ENCODE results near the gene CD6.

The CD6 gene

DNA sequence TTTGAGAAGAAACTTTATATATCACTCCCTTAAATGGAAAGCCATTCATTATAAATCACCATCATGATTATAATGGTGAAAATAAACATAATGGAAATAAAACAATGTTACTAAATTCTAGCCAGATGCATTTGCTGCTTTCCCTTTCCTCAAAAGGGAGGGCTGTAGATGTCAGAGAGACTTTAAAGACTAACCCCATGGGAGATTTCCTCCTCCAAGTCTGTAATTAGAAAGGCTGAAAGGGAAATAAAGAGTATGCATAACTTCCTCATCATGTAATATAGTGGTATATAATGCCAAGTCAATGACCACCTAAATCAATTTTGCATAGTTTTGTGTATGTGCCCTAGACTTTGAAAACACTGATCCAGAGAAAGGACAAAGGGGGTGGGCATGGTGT lies 6.4 kb downstream of the CD6 start:
- TF ChIP-seq PAX5 (IDR thresholded peaks at IDR 0.05; ENCODE audit: insufficient read depth, low read length, severe bottlenecking) = no peak
- no peak for TF ChIP-seq POU2F2 (IDR thresholded peaks at IDR 0.05; ENCODE audit: low read depth, low read length)
- no peak for TF ChIP-seq POLR2A (IDR thresholded peaks at IDR 0.05; ENCODE audit: low read depth, low read length)
- no peak for TF ChIP-seq TAF1 (IDR thresholded peaks at IDR 0.05; ENCODE audit: low read depth, low read length)
- TF ChIP-seq SPI1 (IDR thresholded peaks at IDR 0.05; ENCODE audit: low read depth, low read length) = no peak
- no peak for TF ChIP-seq POLR2AphosphoS5 (IDR thresholded peaks at IDR 0.05; ENCODE audit: low read depth, low read length)
- FAIRE-seq (no peak), DNase-seq (ENCODE audit: insufficient read length, low spot score) (no peak)

GRCh38 chr11:60978546-60979380 lies 7.3 kb downstream of the CD6 start:
- TF ChIP-seq SPI1 (IDR thresholded peaks at IDR 0.05; ENCODE audit: low read depth, low read length) = no peak
- no peak for TF ChIP-seq PAX5 (IDR thresholded peaks at IDR 0.05; ENCODE audit: insufficient read depth, low read length, severe bottlenecking)
- no peak for TF ChIP-seq TAF1 (IDR thresholded peaks at IDR 0.05; ENCODE audit: low read depth, low read length)
- no peak for TF ChIP-seq POLR2AphosphoS5 (IDR thresholded peaks at IDR 0.05; ENCODE audit: low read depth, low read length)
- no peak for TF ChIP-seq POU2F2 (IDR thresholded peaks at IDR 0.05; ENCODE audit: low read depth, low read length)
- no peak for TF ChIP-seq POLR2A (IDR thresholded peaks at IDR 0.05; ENCODE audit: low read depth, low read length)
- FAIRE-seq (no peak), DNase-seq (ENCODE audit: insufficient read length, low spot score) (no peak)

DNA sequence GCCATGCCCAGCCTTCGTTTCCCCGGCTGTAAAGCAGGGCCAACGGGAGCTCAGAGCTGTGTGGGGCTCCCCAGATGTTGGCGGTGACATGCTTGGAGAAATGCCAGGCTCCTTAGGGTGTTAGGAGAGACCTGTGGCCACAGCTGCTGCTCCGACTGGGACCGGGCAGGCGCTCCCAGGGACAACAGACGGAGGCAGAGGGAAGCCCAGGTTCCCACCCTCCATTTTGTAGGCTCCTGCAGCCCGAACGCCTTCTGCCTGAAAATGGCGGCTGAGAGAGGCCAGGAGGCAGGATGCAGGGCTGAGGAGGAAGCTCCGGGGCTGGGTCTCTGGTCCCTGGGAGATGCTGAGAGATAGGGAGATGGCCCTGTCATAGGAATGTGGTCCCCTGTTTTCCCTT lies 10.0 kb downstream of the CD6 start:
- DNase-seq (ENCODE audit: insufficient read length, low spot score) (no peak), FAIRE-seq (no peak)
- TF ChIP-seq POU2F2 (IDR thresholded peaks at IDR 0.05; ENCODE audit: low read depth, low read length) (no peak), POLR2AphosphoS5 (IDR thresholded peaks at IDR 0.05; ENCODE audit: low read depth, low read length) (no peak), PAX5 (IDR thresholded peaks at IDR 0.05; ENCODE audit: insufficient read depth, low read length, severe bottlenecking) (no peak), POLR2A (IDR thresholded peaks at IDR 0.05; ENCODE audit: low read depth, low read length) (no peak), TAF1 (IDR thresholded peaks at IDR 0.05; ENCODE audit: low read depth, low read length) (no peak), SPI1 (IDR thresholded peaks at IDR 0.05; ENCODE audit: low read depth, low read length) (no peak)

GRCh38 chr11:60982184-60982583 lies 10.7 kb downstream of the CD6 start:
- DNase-seq (ENCODE audit: insufficient read length, low spot score) = no peak
- no peak for FAIRE-seq
- no peak for TF ChIP-seq POU2F2 (IDR thresholded peaks at IDR 0.05; ENCODE audit: low read depth, low read length)
- no peak for TF ChIP-seq TAF1 (IDR thresholded peaks at IDR 0.05; ENCODE audit: low read depth, low read length)
- no peak for TF ChIP-seq SPI1 (IDR thresholded peaks at IDR 0.05; ENCODE audit: low read depth, low read length)
- TF ChIP-seq PAX5 (IDR thresholded peaks at IDR 0.05; ENCODE audit: insufficient read depth, low read length, severe bottlenecking) = no peak
- TF ChIP-seq POLR2A (IDR thresholded peaks at IDR 0.05; ENCODE audit: low read depth, low read length) = no peak
- TF ChIP-seq POLR2AphosphoS5 (IDR thresholded peaks at IDR 0.05; ENCODE audit: low read depth, low read length) = no peak

- FAIRE-seq = no peak
- no peak for DNase-seq (ENCODE audit: insufficient read length, low spot score)
- TF ChIP-seq POLR2AphosphoS5 (IDR thresholded peaks at IDR 0.05; ENCODE audit: low read depth, low read length) = no peak
- TF ChIP-seq SPI1 (IDR thresholded peaks at IDR 0.05; ENCODE audit: low read depth, low read length) = no peak
- TF ChIP-seq POLR2A (IDR thresholded peaks at IDR 0.05; ENCODE audit: low read depth, low read length) = no peak
- no peak for TF ChIP-seq TAF1 (IDR thresholded peaks at IDR 0.05; ENCODE audit: low read depth, low read length)
These were observed 12.7 kb downstream of the CD6 start for GRCh38 chr11:60984149-60984548.

DNA sequence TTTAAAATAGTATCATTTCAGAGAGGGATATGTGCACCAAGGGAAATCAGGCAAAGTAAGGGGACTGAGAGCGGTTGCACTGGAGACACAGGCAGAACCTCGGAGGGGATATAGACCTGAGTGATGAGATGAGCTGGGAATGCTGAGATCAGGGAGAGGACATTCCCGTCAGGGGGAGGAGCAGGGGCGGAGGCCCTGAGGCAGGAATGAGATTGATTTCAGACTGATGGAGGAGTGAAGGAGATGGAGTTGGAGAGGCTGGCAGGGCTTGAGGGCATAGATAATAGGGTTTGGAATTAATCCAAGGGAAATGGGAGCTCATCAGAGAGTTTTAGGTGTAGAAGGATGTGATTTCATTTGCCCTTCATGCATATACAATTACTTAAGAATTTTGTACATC lies 13.2 kb downstream of the CD6 start:
- no peak for TF ChIP-seq POLR2A (IDR thresholded peaks at IDR 0.05; ENCODE audit: low read depth, low read length)
- no peak for TF ChIP-seq TAF1 (IDR thresholded peaks at IDR 0.05; ENCODE audit: low read depth, low read length)
- no peak for TF ChIP-seq POLR2AphosphoS5 (IDR thresholded peaks at IDR 0.05; ENCODE audit: low read depth, low read length)
- TF ChIP-seq POU2F2 (IDR thresholded peaks at IDR 0.05; ENCODE audit: low read depth, low read length) = no peak
- TF ChIP-seq PAX5 (IDR thresholded peaks at IDR 0.05; ENCODE audit: insufficient read depth, low read length, severe bottlenecking) = no peak
- TF ChIP-seq SPI1 (IDR thresholded peaks at IDR 0.05; ENCODE audit: low read depth, low read length) = no peak
- no peak for DNase-seq (ENCODE audit: insufficient read length, low spot score)
- no peak for FAIRE-seq

DNA sequence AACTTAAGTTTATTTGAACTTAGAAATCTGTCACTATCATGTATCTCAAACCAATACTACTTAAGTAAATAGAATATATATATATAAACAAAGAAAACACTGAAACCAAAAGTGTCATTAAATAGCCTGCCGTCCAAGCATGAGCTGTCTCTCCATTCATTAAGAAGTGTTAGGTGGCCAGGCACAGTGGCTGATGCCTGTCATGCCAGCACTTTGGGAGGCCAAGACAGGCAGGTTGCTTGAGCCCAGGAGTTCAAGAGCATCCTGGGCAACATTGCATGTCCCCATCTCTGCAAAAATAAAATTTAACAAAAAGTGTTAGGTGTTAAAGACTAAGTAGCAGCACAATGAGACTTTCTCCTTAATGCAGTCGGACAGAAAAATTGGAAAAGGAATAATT lies 14.0 kb downstream of the CD6 start:
- FAIRE-seq (no peak), DNase-seq (ENCODE audit: insufficient read length, low spot score) (no peak)
- TF ChIP-seq POLR2A (IDR thresholded peaks at IDR 0.05; ENCODE audit: low read depth, low read length) (no peak), POU2F2 (IDR thresholded peaks at IDR 0.05; ENCODE audit: low read depth, low read length) (no peak), POLR2AphosphoS5 (IDR thresholded peaks at IDR 0.05; ENCODE audit: low read depth, low read length) (no peak), PAX5 (IDR thresholded peaks at IDR 0.05; ENCODE audit: insufficient read depth, low read length, severe bottlenecking) (no peak), TAF1 (IDR thresholded peaks at IDR 0.05; ENCODE audit: low read depth, low read length) (no peak), SPI1 (IDR thresholded peaks at IDR 0.05; ENCODE audit: low read depth, low read length) (no peak)

DNA sequence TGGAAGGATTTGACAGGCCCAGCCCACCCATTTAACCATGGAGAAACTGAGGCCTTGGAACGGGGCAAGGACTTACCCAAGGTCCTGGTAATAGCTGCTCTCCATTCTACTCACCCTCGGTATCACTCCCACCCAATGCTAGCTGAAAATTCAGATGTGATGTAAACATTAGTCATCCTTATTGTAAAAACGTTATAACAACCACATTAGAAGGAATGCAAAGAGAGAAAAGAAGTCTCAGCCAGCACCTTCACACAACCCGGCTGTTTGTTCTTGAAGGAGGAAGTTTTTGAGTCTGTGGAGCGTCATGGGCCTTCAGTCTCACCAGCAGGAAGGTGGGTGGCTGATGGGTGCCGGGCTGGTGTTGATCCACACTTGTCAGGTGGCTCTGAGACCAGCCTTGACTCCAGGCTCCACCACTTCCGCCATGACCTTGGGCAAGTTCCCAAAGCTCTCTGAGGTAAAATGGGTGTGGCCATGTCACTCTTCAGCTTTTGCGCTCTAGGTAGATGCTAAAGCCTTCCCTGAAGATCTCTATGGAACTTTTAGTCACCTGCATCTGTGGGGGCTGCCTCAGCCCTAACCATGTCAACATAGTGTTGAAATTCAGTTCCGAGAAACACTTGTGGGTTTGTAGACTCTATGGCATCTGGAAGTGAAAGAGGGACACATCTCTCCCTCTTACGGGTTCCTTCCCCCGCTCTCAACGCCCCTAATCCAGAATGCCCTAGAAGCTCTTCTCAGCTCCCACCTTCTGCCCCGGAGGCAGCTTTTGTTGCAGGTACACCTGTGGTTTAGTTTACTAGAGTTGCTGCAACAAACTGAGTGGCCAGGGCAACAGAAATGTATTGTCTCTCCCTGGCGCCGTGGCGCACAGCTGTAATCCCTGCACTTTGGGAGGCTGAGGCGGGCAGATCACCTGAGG lies 14.8 kb downstream of the CD6 start:
- peak; percentile 82 for FAIRE-seq
- TF ChIP-seq POLR2A (IDR thresholded peaks at IDR 0.05; ENCODE audit: low read depth, low read length) (no peak), PAX5 (IDR thresholded peaks at IDR 0.05; ENCODE audit: insufficient read depth, low read length, severe bottlenecking) (no peak), POU2F2 (IDR thresholded peaks at IDR 0.05; ENCODE audit: low read depth, low read length) (no peak), POLR2AphosphoS5 (IDR thresholded peaks at IDR 0.05; ENCODE audit: low read depth, low read length) (no peak), TAF1 (IDR thresholded peaks at IDR 0.05; ENCODE audit: low read depth, low read length) (no peak), SPI1 (IDR thresholded peaks at IDR 0.05; ENCODE audit: low read depth, low read length) (no peak)
- DNase-seq (ENCODE audit: insufficient read length, low spot score) = no peak
